GM23338 (cell line): Measurements from ENCODE around the gene EXOC4. TPM values are rescaled to one million over a fixed set of nuclear protein-coding genes. Genes with fewer than 3 reads are reported as not detected.
A peak's percentile ranks its signal among the peaks of the same experiment; 100 is the strongest.

Experiments used
- ATAC-seq: fragments of 200-7000 bp; cut with Tn5 transposase; 3 replicates; pipeline ENCODE4 v1.9.1; 2020
- DNase-seq: peaks from one replicate; pipeline ENCODE4 v3.0.0-alpha.2; 2015; ENCODE audit warnings: low spot score
- H2AFZ ChIP-seq: fragments of 200-600 bp; sonication (generic); 2 replicates; pipeline ENCODE4 v1.8.0; 2016; ENCODE audit warnings: antibody characterized with exemption, mild to moderate bottlenecking, moderate library complexity
- H3F3A ChIP-seq: fragments of 200-600 bp; sonication (generic); replicated peaks from 2 replicates; pipeline ENCODE4 v1.8.0; 2017; ENCODE audit warnings: antibody characterized with exemption, mixed run types, low read depth
- H3K27ac ChIP-seq: fragments of 200-600 bp; sonication (generic); 2 replicates; pipeline ENCODE4 v1.6.1; 2016; ENCODE audit warnings: low read depth
- H3K27me3 ChIP-seq: fragments of 200-600 bp; sonication (generic); 2 replicates; pipeline ENCODE4 v1.8.0; 2016; ENCODE audit warnings: mild to moderate bottlenecking, mixed run types, moderate library complexity; ENCODE audit not compliant: insufficient read depth
- H3K36me3 ChIP-seq: fragments of 200-600 bp; sonication (generic); 2 replicates; pipeline ENCODE4 v1.8.0; 2016; ENCODE audit warnings: mild to moderate bottlenecking; ENCODE audit not compliant: insufficient read depth
- H3K4me1 ChIP-seq: fragments of 200-600 bp; sonication (generic); 2 replicates; pipeline ENCODE4 v1.8.0; 2016; ENCODE audit warnings: mild to moderate bottlenecking, moderate library complexity; ENCODE audit not compliant: insufficient read depth
- H3K4me2 ChIP-seq: fragments of 200-600 bp; sonication (generic); 2 replicates; pipeline ENCODE4 v1.7.1; 2017; ENCODE audit warnings: mixed run types
- H3K4me3 ChIP-seq: fragments of 200-600 bp; sonication (generic); 2 replicates; pipeline ENCODE4 v1.6.1; 2016; ENCODE audit warnings: mixed run types
- H3K79me2 ChIP-seq: fragments of 200-600 bp; sonication (generic); replicated peaks from 2 replicates; pipeline ENCODE4 v1.8.0; 2017; ENCODE audit warnings: mild to moderate bottlenecking; ENCODE audit not compliant: insufficient read depth
- H3K9me2 ChIP-seq: fragments of 200-600 bp; sonication (generic); 2 replicates; pipeline ENCODE4 v1.8.0; 2017; ENCODE audit not compliant: insufficient read depth
- H4K20me1 ChIP-seq: fragments of 200-600 bp; sonication (generic); replicated peaks from 2 replicates; pipeline ENCODE4 v1.8.0; 2017; ENCODE audit warnings: mild to moderate bottlenecking; ENCODE audit not compliant: insufficient read depth
- H3K27ac Mint-ChIP-seq: 2 replicates; pipeline ENCODE4 v1.8.0; 2020; ENCODE audit warnings: inconsistent platforms, mild to moderate bottlenecking, moderate library complexity, mixed read lengths
- H3K27me3 Mint-ChIP-seq: 3 replicates; pipeline ENCODE4 v1.8.0; 2022; ENCODE audit warnings: low read depth, mild to moderate bottlenecking, moderate library complexity, mixed read lengths, inconsistent platforms; ENCODE audit not compliant: insufficient read depth, poor library complexity
- H3K36me3 Mint-ChIP-seq: 3 replicates; pipeline ENCODE4 v1.8.0; 2021; ENCODE audit warnings: low read depth, mild to moderate bottlenecking, inconsistent platforms, moderate library complexity, mixed read lengths
- H3K4me1 Mint-ChIP-seq: 3 replicates; pipeline ENCODE4 v1.8.0; 2020; ENCODE audit warnings: mild to moderate bottlenecking, inconsistent platforms, mixed read lengths
- H3K4me3 Mint-ChIP-seq: 3 replicates; pipeline ENCODE4 v1.8.0; 2021; ENCODE audit warnings: moderate library complexity, mild to moderate bottlenecking, inconsistent platforms, mixed read lengths
- H3K9me3 Mint-ChIP-seq: 3 replicates; pipeline ENCODE4 v1.8.0; 2020; ENCODE audit warnings: moderate library complexity, mild to moderate bottlenecking, inconsistent platforms, mixed read lengths
- CTCF ChIP-seq, 2 experiments: fragments of 200-600 bp in 1 of 2; sonication (generic) in 1 of 2; conservative IDR thresholded peaks; 2 replicates each; pipeline versions ENCODE4 v1.5.1 to v1.6.1; 2016 to 2017; ENCODE audit warnings: antibody characterized with exemption in 2 of 2, low read depth in 2 of 2, mild to moderate bottlenecking in 2 of 2, moderate library complexity in 1 of 2
- JUNB ChIP-seq: IDR thresholded peaks from one replicate; pipeline ENCODE4 v1.6.1; 2016; ENCODE audit warnings: antibody characterized with exemption; ENCODE audit not compliant: unreplicated experiment
- NANOG ChIP-seq: IDR thresholded peaks from 2 replicates; pipeline ENCODE4 v1.6.1; 2016; ENCODE audit warnings: antibody characterized with exemption, borderline replicate concordance
- STAT1 ChIP-seq: IDR thresholded peaks from one replicate; pipeline ENCODE4 v1.6.1; 2016; ENCODE audit warnings: antibody characterized with exemption; ENCODE audit not compliant: unreplicated experiment
- ZNF114 ChIP-seq: fragments of 250-450 bp; sonication (Bioruptor Pico); IDR thresholded peaks from 2 replicates; pipeline ENCODE4 v1.5.0; 2020; ENCODE audit warnings: mild to moderate bottlenecking, moderate library complexity
- ZNF462 ChIP-seq: fragments of 250-450 bp; sonication (Bioruptor Pico); IDR thresholded peaks from 2 replicates; pipeline ENCODE4 v1.5.0; 2020; ENCODE audit warnings: mild to moderate bottlenecking, moderate library complexity
- polyA plus RNA-seq: library from polyadenylated mRNA; unstranded; fragments of >200 nt; fragmentation: Nextera tagmentation; extraction: Ambion mirVana; gene quantifications from 2 replicates; pipeline ENCODE4 v1.2.1, GENCODE V29; 2016
- total RNA-seq: library from RNA; depleted of rRNA; stranded (reverse); fragments of >200 nt; shearing (Covaris generic); gene quantifications from 2 replicates; pipeline ENCODE4 v1.2.3, GENCODE V29; 2014

Gene EXOC4
- total and polyA plus RNA-seq, 2 experiments from 2014 or later: 37.5 to 52.7 TPM

GRCh38 chr7:133978502-133979295, 725.8 kb downstream of the EXOC4 start:
- TF ChIP-seq CTCF (conservative IDR thresholded peaks at IDR 0.05; ENCODE audit: low read depth in 2 of 2) (no peak), JUNB (no peak), NANOG (no peak), STAT1 (no peak), ZNF462 (CRISPR knock-in tag) (no peak), ZNF114 (no peak)
- no peaks in the 10 kb centered on the region for H3K9me2 ChIP-seq
- H4K20me1 ChIP-seq: no peaks in the 10 kb centered on the region
- Mint-ChIP-seq H3K4me1 (peaks cover 32% of the 10 kb centered on the region), H3K27me3 (peaks cover 5% of the 10 kb centered on the region), H3K4me3 (peak overlapping the region; percentile 5; the same call in 1 of the 3 replicates), H3K36me3 (0 out of 3 replicates have a peak, but pooled peaks cover 2% of the 10 kb centered on the region), H3K9me3 (peaks cover 2% of the 10 kb centered on the region; the same call in 1 of the 3 replicates), H3K27ac (peak overlapping the region; percentile 24; the same call in 1 of the 2 replicates)
- H3K27ac ChIP-seq: peak overlapping the region; percentile 63; the same call in 1 of the 2 replicates
- H3K4me1 ChIP-seq: peaks cover 10% of the 10 kb centered on the region
- no peaks in the 10 kb centered on the region for H3K27me3 ChIP-seq
- H3F3A ChIP-seq: no peaks in the 10 kb centered on the region
- H3K79me2 ChIP-seq: no peaks in the 10 kb centered on the region
- H3K4me2 ChIP-seq: peak overlapping the region; percentile 31; the same call in 1 of the 2 replicates
- 0 out of 2 replicates have a peak overlapping the region, but pooled peaks have one; percentile 17 for H3K4me3 ChIP-seq
- peak; percentile 57 for ATAC-seq
- H3K36me3 ChIP-seq: no peaks in the 10 kb centered on the region
- peak; percentile 46 for DNase-seq
- no peak overlapping the region for H2AFZ ChIP-seq
